H1 (cell line): ENCODE measurements around the gene ERI3.

Experiments used
- CREB1 ChIP-seq: IDR thresholded peaks from 2 replicates; pipeline ENCODE4 v1.6.1; 2012; ENCODE audit warnings: inconsistent platforms
- GABPA ChIP-seq: IDR thresholded peaks from 2 replicates; pipeline ENCODE4 v1.6.1; 2011; ENCODE audit warnings: mild to moderate bottlenecking, low read length, moderate library complexity, borderline replicate concordance; ENCODE audit not compliant: insufficient read depth
- NANOG ChIP-seq: IDR thresholded peaks from 2 replicates; pipeline ENCODE4 v1.6.1; 2011; ENCODE audit warnings: low read length, low read depth, mild to moderate bottlenecking, inconsistent platforms; ENCODE audit not compliant: insufficient read depth, poor library complexity, severe bottlenecking
- POLR2A ChIP-seq, 2 experiments: IDR thresholded peaks; 1 replicate in 1 of 2; 2 replicates in 1 of 2; pipeline ENCODE4 v1.6.1; 2011; ENCODE audit warnings: low read depth in 2 of 2, low read length in 2 of 2, mild to moderate bottlenecking in 2 of 2; ENCODE audit errors: control extremely low read depth in 1 of 2
- SP1 ChIP-seq: IDR thresholded peaks from 2 replicates; pipeline ENCODE4 v1.6.1; 2011; ENCODE audit warnings: low read depth, low read length
- YY1 ChIP-seq: IDR thresholded peaks from 2 replicates; pipeline ENCODE4 v1.6.1; 2011; ENCODE audit warnings: low read depth, mild to moderate bottlenecking, low read length
- TF ChIP-seq, protein P1 (sequence below), 3 experiments: IDR thresholded peaks; 1 replicate in 2 of 3; 2 replicates in 1 of 3; pipeline versions ENCODE4 v1.5.1 to v1.6.1; 2011; ENCODE audit warnings: low read length in 3 of 3, mild to moderate bottlenecking in 3 of 3, inconsistent platforms in 2 of 3, low read depth in 1 of 3, moderate library complexity in 1 of 3; ENCODE audit not compliant: insufficient read depth in 1 of 3; ENCODE audit errors: control extremely low read depth in 1 of 3
- TF ChIP-seq, protein P2 (sequence below): IDR thresholded peaks from 2 replicates; pipeline ENCODE4 v1.6.1; 2011; ENCODE audit warnings: low read length, improper control_type of control experiment

DNA sequence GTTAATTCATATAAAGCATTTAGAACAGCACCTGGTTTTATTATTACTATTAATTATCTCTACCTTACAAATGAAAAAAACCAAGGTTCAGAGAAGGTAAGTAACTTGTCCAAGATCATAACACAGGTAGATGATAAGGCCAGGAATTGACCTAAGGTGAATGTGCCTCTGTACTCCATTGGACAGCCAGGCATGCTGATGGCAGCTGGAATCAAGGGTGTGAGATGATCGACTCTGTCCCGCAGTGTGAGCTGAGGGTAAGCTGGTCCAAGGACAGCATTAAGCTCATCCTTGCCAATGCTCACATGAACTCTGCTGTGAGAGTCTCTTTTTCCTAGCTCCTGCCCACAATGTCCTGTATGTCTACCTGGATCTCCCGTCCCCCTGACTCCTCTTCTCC is 83.4 kb downstream of the ERI3 start:
- TF ChIP-seq, protein P1, sequence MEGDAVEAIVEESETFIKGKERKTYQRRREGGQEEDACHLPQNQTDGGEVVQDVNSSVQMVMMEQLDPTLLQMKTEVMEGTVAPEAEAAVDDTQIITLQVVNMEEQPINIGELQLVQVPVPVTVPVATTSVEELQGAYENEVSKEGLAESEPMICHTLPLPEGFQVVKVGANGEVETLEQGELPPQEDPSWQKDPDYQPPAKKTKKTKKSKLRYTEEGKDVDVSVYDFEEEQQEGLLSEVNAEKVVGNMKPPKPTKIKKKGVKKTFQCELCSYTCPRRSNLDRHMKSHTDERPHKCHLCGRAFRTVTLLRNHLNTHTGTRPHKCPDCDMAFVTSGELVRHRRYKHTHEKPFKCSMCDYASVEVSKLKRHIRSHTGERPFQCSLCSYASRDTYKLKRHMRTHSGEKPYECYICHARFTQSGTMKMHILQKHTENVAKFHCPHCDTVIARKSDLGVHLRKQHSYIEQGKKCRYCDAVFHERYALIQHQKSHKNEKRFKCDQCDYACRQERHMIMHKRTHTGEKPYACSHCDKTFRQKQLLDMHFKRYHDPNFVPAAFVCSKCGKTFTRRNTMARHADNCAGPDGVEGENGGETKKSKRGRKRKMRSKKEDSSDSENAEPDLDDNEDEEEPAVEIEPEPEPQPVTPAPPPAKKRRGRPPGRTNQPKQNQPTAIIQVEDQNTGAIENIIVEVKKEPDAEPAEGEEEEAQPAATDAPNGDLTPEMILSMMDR (IDR thresholded peaks at IDR 0.05; ENCODE audit: control extremely low read depth in 1 of 3, insufficient read depth in 1 of 3, low read depth in 1 of 3, low read length in 3 of 3): no peak
- TF ChIP-seq, protein P2, sequence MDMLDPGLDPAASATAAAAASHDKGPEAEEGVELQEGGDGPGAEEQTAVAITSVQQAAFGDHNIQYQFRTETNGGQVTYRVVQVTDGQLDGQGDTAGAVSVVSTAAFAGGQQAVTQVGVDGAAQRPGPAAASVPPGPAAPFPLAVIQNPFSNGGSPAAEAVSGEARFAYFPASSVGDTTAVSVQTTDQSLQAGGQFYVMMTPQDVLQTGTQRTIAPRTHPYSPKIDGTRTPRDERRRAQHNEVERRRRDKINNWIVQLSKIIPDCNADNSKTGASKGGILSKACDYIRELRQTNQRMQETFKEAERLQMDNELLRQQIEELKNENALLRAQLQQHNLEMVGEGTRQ: no peak
- TF ChIP-seq SP1 (no peak), CREB1 (no peak), GABPA (no peak), YY1 (no peak), POLR2A (IDR thresholded peaks at IDR 0.05; ENCODE audit: control extremely low read depth in 1 of 2, low read depth in 2 of 2, low read length in 2 of 2) (no peak), NANOG (no peak)
